GM19239 (cell line): ENCODE measurements around the gene GOT2.
"Not testable (repeated sequence)": the region's sequence is repeated elsewhere in the genome, so short reads cannot be mapped to it uniquely, and the experiment has no call there.

Source experiments
- DNase-seq: peaks from one replicate; pipeline ENCODE4 v3.0.0; 2011; ENCODE audit warnings: low spot score; ENCODE audit not compliant: insufficient read length
- FAIRE-seq: peaks from 2 replicates; lab custom pipeline; 2011; peaks lifted over from hg19 to GRCh38; lab: Jason Lieb, UNC

The GOT2 gene

GRCh38 chr16:58727028-58727781 lies 6.9 kb downstream of the GOT2 start:
- no peak for FAIRE-seq

GRCh38 chr16:58723109-58723508 lies 11.0 kb downstream of the GOT2 start:
- FAIRE-seq, result no peak
- no peak for DNase-seq

More at GRCh38 chr16:58727028-58727781, 6.9 kb downstream of the GOT2 start:
- DNase-seq, result no peak

GRCh38 chr16:58717994-58718393 lies 16.1 kb downstream of the GOT2 start:
- DNase-seq (no peak), FAIRE-seq (no peak)

- no peak for DNase-seq
- FAIRE-seq, result no peak
These were observed 17.6 kb downstream of the GOT2 start for GRCh38 chr16:58716468-58716867.

GRCh38 chr16:58713742-58714141 lies 20.4 kb downstream of the GOT2 start:
- FAIRE-seq (no peak), DNase-seq (no peak)

- DNase-seq (no peak), FAIRE-seq (no peak)
These were observed 24.8 kb downstream of the GOT2 start for GRCh38 chr16:58709333-58709732.

- FAIRE-seq, result no peak
- DNase-seq, result no peak
These were observed 35.0 kb downstream of the GOT2 start for GRCh38 chr16:58699151-58699550.

GRCh38 chr16:58695368-58695767 lies 38.7 kb downstream of the GOT2 start:
- no peak for DNase-seq
- no peak for FAIRE-seq

- DNase-seq, result no peak
- no peak for FAIRE-seq
These were observed 41.7 kb downstream of the GOT2 start for GRCh38 chr16:58692450-58692849.

GRCh38 chr16:58686985-58687706 lies 47.0 kb downstream of the GOT2 start:
- DNase-seq, FAIRE-seq: not testable (repeated sequence)

- DNase-seq (no peak), FAIRE-seq (no peak)
These were observed 49.0 kb downstream of the GOT2 start for GRCh38 chr16:58685084-58685449.

- FAIRE-seq (peak; percentile 91), DNase-seq (peak; percentile 92)
These were observed 49.6 kb downstream of the GOT2 start, which contains the start of gene SLC38A7 for GRCh38 chr16:58684354-58685083. Gene SLC38A7, minus strand, starts transcription at chr16:58684770. Its CDS starts 4,644 bp downstream, at chr16:58680126.

- FAIRE-seq (no peak), DNase-seq (no peak)
These were observed 50.1 kb downstream of the GOT2 start for GRCh38 chr16:58684001-58684353.

- no peak for FAIRE-seq
These were observed 54.4 kb downstream of the GOT2 start for GRCh38 chr16:58679763-58680162.

GRCh38 chr16:58678716-58679115 lies 55.4 kb downstream of the GOT2 start:
- FAIRE-seq (no peak), DNase-seq (no peak)

More at GRCh38 chr16:58679763-58680162, 54.4 kb downstream of the GOT2 start:
- no peak for DNase-seq

GRCh38 chr16:58678269-58678668 lies 55.8 kb downstream of the GOT2 start:
- no peak for DNase-seq
- FAIRE-seq, result no peak

- FAIRE-seq (no peak), DNase-seq (no peak)
These were observed 63.1 kb downstream of the GOT2 start for GRCh38 chr16:58670946-58671583.

GRCh38 chr16:58670177-58670576 lies 63.9 kb downstream of the GOT2 start:
- FAIRE-seq, result no peak
- no peak for DNase-seq

- FAIRE-seq, result no peak
- DNase-seq, result no peak
These were observed 68.9 kb downstream of the GOT2 start for GRCh38 chr16:58665200-58665599.

- peak; percentile 56 for DNase-seq
- FAIRE-seq, result peak; percentile 45
These were observed 72.8 kb downstream of the GOT2 start for GRCh38 chr16:58661199-58661830.
